ENCODE results near the gene GALK2. TPM values are rescaled to one million over a fixed set of nuclear protein-coding genes. Genes with fewer than 3 reads are reported as not detected.
A peak's percentile ranks its signal among the peaks of the same experiment; 100 is the strongest.

GALK2 gene
- total RNA-seq, 2 experiments from 2014 or later = 11.5 to 11.9 TPM

DNA sequence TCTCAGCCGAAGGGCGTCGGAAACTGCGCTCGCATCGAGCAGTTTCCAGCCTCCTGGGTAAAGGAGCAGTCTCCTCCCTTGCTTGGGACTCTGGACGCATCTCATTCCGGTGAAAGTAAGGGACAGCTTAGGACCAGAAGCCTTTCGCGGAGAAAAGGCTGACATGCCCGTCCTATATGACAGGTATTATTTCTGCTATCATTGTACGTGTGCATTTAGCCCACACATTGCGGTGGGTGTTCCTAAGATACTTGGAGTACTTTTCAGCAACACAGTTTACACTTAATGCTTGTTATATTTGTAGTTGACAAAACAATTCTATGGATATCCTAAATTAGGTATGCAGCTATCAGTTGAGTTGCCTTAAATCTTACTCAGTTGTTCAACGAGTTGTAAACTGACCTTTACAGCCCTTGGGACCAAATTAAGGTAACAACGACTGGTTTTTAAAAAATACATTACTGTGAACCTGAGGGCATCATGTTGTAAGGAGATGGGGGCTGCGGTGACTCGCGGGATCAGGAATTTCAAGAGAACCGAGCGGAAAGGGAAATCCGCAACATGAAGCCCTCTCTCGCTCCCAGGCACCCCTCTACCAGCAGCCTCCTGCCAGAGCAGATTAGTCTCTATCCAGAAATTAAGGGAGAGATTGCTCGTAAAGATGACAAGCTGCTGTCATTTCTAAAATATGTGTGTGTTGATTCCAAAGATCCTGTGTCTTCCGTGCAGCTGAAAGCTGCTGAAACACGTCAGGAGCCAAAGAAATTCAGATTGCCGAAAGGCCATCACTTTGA, 14.0 kb upstream of the GALK2 start:
- peaks cover 2% of the 10 kb centered on the region for H3K36me3 ChIP-seq (ENCODE audit: insufficient read depth, low read length)
- H3K4me3 Mint-ChIP-seq = peak overlapping the region; percentile 98
- no peaks in the 10 kb centered on the region for H3K27me3 Mint-ChIP-seq
- peak; percentile 32 for ATAC-seq (ENCODE audit: poor library complexity)
- H3K36me3 Mint-ChIP-seq (ENCODE audit: low read depth) = peaks cover 13% of the 10 kb centered on the region
- no peaks in the 10 kb centered on the region for H3K27me3 ChIP-seq (ENCODE audit: control insufficient read depth in 1 of 2, insufficient read depth in 2 of 2, low read length in 2 of 2)
- TF ChIP-seq, protein P1, sequence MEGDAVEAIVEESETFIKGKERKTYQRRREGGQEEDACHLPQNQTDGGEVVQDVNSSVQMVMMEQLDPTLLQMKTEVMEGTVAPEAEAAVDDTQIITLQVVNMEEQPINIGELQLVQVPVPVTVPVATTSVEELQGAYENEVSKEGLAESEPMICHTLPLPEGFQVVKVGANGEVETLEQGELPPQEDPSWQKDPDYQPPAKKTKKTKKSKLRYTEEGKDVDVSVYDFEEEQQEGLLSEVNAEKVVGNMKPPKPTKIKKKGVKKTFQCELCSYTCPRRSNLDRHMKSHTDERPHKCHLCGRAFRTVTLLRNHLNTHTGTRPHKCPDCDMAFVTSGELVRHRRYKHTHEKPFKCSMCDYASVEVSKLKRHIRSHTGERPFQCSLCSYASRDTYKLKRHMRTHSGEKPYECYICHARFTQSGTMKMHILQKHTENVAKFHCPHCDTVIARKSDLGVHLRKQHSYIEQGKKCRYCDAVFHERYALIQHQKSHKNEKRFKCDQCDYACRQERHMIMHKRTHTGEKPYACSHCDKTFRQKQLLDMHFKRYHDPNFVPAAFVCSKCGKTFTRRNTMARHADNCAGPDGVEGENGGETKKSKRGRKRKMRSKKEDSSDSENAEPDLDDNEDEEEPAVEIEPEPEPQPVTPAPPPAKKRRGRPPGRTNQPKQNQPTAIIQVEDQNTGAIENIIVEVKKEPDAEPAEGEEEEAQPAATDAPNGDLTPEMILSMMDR (IDR thresholded peaks at IDR 0.05) = no peak
- DNase-seq = peak in 5 of 14 experiments; percentile 3 to 33 (median 11)
- H3K27ac ChIP-seq (ENCODE audit: low read depth in 1 of 2, low read length in 2 of 2) = peak overlapping the region; percentile 65 to 68
- peak overlapping the region; percentile 89 for H3K4me3 ChIP-seq (ENCODE audit: low read length)
- no peaks in the 10 kb centered on the region for H3K9me3 Mint-ChIP-seq
- H3K4me1 Mint-ChIP-seq (ENCODE audit: low read depth) = peaks cover 64% of the 10 kb centered on the region
- H3K9me3 ChIP-seq (ENCODE audit: control insufficient read depth in 1 of 2, insufficient read depth in 1 of 2, low read length in 2 of 2) = no peaks in the 10 kb centered on the region
- ChIA-PET CTCF (interaction anchor here (0.8 to 2.2 kb wide), 3 partner anchors 10 to 110 kb away, joined by 3 to 6 read pairs (median 4); partner anchors contain the start of genes GALK2 and SECISBP2L), POLR2A (interaction anchor here (0.7 to 3.3 kb wide), 23 partner anchors 9 to 1753 kb away, joined by 3 to 71 read pairs (median 4); partner anchors contain the start of genes CEP152, DTWD1, EID1 and FAM227B)
- peaks cover 14% of the 10 kb centered on the region for H3K4me1 ChIP-seq (ENCODE audit: insufficient read depth, low read length)
- intact Hi-C loops (cut with DNase I, micrococcal nuclease) = loop anchor here (1.0 to 5.0 kb wide), 11 partner anchors 14 to 1611 kb away; partner anchors contain the start of genes CEP152 (in 2 of the 2), GALK2 (in 2 of the 2), DTWD1 (in 1 of the 2) and DUT (in 1 of the 2)
- H3K27ac Mint-ChIP-seq = peak overlapping the region; percentile 95

DNA sequence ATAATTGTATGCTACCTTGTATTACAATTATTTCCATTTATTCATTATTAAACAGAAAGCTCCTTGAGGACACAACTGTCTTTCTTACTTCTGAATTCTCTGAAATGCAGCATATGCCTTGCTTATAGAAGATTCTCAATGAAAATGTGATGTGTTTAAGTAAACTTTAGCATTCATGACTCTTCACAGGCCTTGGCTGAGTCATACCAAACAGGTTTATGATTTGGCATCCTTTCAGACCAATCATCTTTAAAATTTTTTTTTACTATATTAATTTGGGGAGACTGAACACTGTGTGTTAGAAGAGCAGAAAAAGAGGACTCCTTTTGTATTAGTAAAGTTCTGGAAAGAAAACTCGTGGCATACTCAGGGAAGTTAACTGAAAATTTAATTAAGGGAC, 6.4 kb upstream of the GALK2 start:
- ChIA-PET CTCF (no interaction called here), POLR2A (no interaction called here)
- Histone ChIP-seq H3K27me3 (ENCODE audit: control insufficient read depth in 1 of 2, insufficient read depth in 2 of 2, low read length in 2 of 2) (no peaks in the 10 kb centered on the region), H3K9me3 (ENCODE audit: control insufficient read depth in 1 of 2, insufficient read depth in 1 of 2, low read length in 2 of 2) (no peaks in the 10 kb centered on the region), H3K4me1 (ENCODE audit: insufficient read depth, low read length) (no peaks in the 10 kb centered on the region), H3K36me3 (ENCODE audit: insufficient read depth, low read length) (peaks cover 10% of the 10 kb centered on the region), H3K27ac (ENCODE audit: low read depth in 1 of 2, low read length in 2 of 2) (no peak overlapping the region), H3K4me3 (ENCODE audit: low read length) (no peak overlapping the region)
- no peak for ATAC-seq (ENCODE audit: poor library complexity)
- H3K4me3 Mint-ChIP-seq = no peak overlapping the region
- H3K27ac Mint-ChIP-seq = no peak overlapping the region
- DNase-seq = no peak
- H3K4me1 Mint-ChIP-seq (ENCODE audit: low read depth) = peaks cover 2% of the 10 kb centered on the region
- H3K27me3 Mint-ChIP-seq = no peaks in the 10 kb centered on the region
- peaks cover 9% of the 10 kb centered on the region for H3K36me3 Mint-ChIP-seq (ENCODE audit: low read depth)
- H3K9me3 Mint-ChIP-seq = no peaks in the 10 kb centered on the region
- intact Hi-C loops (cut with DNase I, micrococcal nuclease) = no loop called here
- TF ChIP-seq, protein P1 (IDR thresholded peaks at IDR 0.05) = no peak

GRCh38 chr15:49164865-49165264, 5.2 kb upstream of the GALK2 start:
- Mint-ChIP-seq H3K4me3 (no peak overlapping the region), H3K9me3 (no peaks in the 10 kb centered on the region), H3K36me3 (ENCODE audit: low read depth) (peaks cover 10% of the 10 kb centered on the region), H3K27ac (no peak overlapping the region), H3K4me1 (ENCODE audit: low read depth) (peaks cover 8% of the 10 kb centered on the region), H3K27me3 (no peaks in the 10 kb centered on the region)
- no peak overlapping the region for H3K27ac ChIP-seq (ENCODE audit: low read depth in 1 of 2, low read length in 2 of 2)
- TF ChIP-seq, protein P1 (IDR thresholded peaks at IDR 0.05) = no peak
- ATAC-seq (ENCODE audit: poor library complexity) (no peak), DNase-seq (no peak)
- ChIA-PET CTCF (no interaction called here), POLR2A (interaction anchor here (1.5 kb wide), 1 partner anchor 9 kb away, joined by 3 read pairs; no protein-coding TSS in a partner anchor)
- peaks cover 4% of the 10 kb centered on the region for H3K4me1 ChIP-seq (ENCODE audit: insufficient read depth, low read length)
- H3K4me3 ChIP-seq (ENCODE audit: low read length) = no peak overlapping the region
- no peaks in the 10 kb centered on the region for H3K27me3 ChIP-seq (ENCODE audit: control insufficient read depth in 1 of 2, insufficient read depth in 2 of 2, low read length in 2 of 2)
- intact Hi-C loops (cut with DNase I, micrococcal nuclease) = no loop called here
- H3K9me3 ChIP-seq (ENCODE audit: control insufficient read depth in 1 of 2, insufficient read depth in 1 of 2, low read length in 2 of 2) = no peaks in the 10 kb centered on the region
- peaks cover 8% of the 10 kb centered on the region for H3K36me3 ChIP-seq (ENCODE audit: insufficient read depth, low read length)

All from CD4-positive, alpha-beta T cell (primary cell).